PC-9 (cell line): Measurements from ENCODE around the gene LMNTD2. TPM values are rescaled to one million over a fixed set of nuclear protein-coding genes. Genes with fewer than 3 reads are reported as not detected.

ENCODE experiments used
- BruUV-seq: library from RNA; stranded (reverse); fragments of 400-500 nt; replicated peaks from 2 replicates; lab custom pipeline; 2021; lab: Mats Ljungman, UMichigan
- CTCF ChIA-PET: fragments of 300-600 bp; sonication (Branson Sonifier 250); formaldehyde crosslinking; loops from one replicate; lab custom pipeline; 2022; ENCODE audit warnings: antibody characterized with exemption; lab: Charles Lee
- POLR2A ChIA-PET: fragments of 300-600 bp; sonication (Branson Sonifier 250); formaldehyde crosslinking; loops from one replicate; lab custom pipeline; 2022; ENCODE audit warnings: antibody characterized with exemption; ENCODE audit not compliant: unreplicated experiment; lab: Charles Lee
- DNase-seq, 2 experiments: peaks; one replicate each; pipeline versions ENCODE4 v3.0.0 to v3.0.0-alpha.2; 2015 to 2022; ENCODE audit warnings: mixed read lengths in 1 of 2
- H2AFZ ChIP-seq: fragments of 200-600 bp; sonication (generic); 2 replicates; pipeline ENCODE4 v1.8.1; 2017; ENCODE audit warnings: antibody characterized with exemption
- H3F3A ChIP-seq: fragments of 200-600 bp; sonication (generic); 2 replicates; pipeline ENCODE4 v1.8.1; 2017; ENCODE audit warnings: antibody characterized with exemption, mild to moderate bottlenecking, low read depth; ENCODE audit not compliant: insufficient read depth
- H3K27ac ChIP-seq: fragments of 200-600 bp; sonication (generic); 2 replicates; pipeline ENCODE4 v1.6.1; 2016; ENCODE audit warnings: mixed run types
- H3K27me3 ChIP-seq: fragments of 200-600 bp; sonication (generic); 2 replicates; pipeline ENCODE4 v1.6.1; 2016; ENCODE audit warnings: low read depth, mixed run types; ENCODE audit not compliant: insufficient read depth
- H3K36me3 ChIP-seq: fragments of 200-600 bp; sonication (generic); 2 replicates; pipeline ENCODE4 v1.6.1; 2016; ENCODE audit warnings: low read depth, mixed run types
- H3K4me1 ChIP-seq: fragments of 200-600 bp; sonication (generic); replicated peaks from 2 replicates; pipeline ENCODE4 v1.6.1; 2016; ENCODE audit warnings: mixed run types; ENCODE audit not compliant: insufficient read depth
- H3K4me2 ChIP-seq: fragments of 200-600 bp; sonication (generic); 2 replicates; pipeline ENCODE4 v1.6.1; 2017; ENCODE audit warnings: mixed run types
- H3K4me3 ChIP-seq: fragments of 200-600 bp; sonication (generic); 2 replicates; pipeline ENCODE4 v1.6.1; 2016; ENCODE audit warnings: mixed run types
- H3K79me2 ChIP-seq: fragments of 200-600 bp; sonication (generic); 2 replicates; pipeline ENCODE4 v1.6.1; 2017; ENCODE audit warnings: low read depth, mixed run types
- H3K9me2 ChIP-seq: fragments of 200-600 bp; sonication (generic); 2 replicates; pipeline ENCODE4 v1.8.1; 2017; ENCODE audit warnings: mild to moderate bottlenecking; ENCODE audit not compliant: insufficient read depth
- H3K9me3 ChIP-seq: fragments of 200-600 bp; sonication (generic); 2 replicates; pipeline ENCODE4 v1.8.1; 2016; ENCODE audit warnings: low read depth; ENCODE audit not compliant: insufficient read depth
- H4K20me1 ChIP-seq: fragments of 200-600 bp; sonication (generic); 2 replicates; pipeline ENCODE4 v1.8.1; 2017; ENCODE audit not compliant: insufficient read depth
- CTCF ChIP-seq: fragments of 200-600 bp; sonication (generic); conservative IDR thresholded peaks from 2 replicates; pipeline ENCODE4 v1.6.1; 2017; ENCODE audit warnings: mixed run types, antibody characterized with exemption, mild to moderate bottlenecking, moderate library complexity
- EZH2 ChIP-seq: fragments of 200-600 bp; sonication (generic); IDR thresholded peaks from 2 replicates; pipeline ENCODE4 v1.8.0; 2017; ENCODE audit warnings: antibody characterized with exemption, low read depth
- intact Hi-C: fragments of 100-400 bp; cut with micrococcal nuclease; formaldehyde crosslinking; loops from one replicate; pipeline ENCODE4 v1.10.0; 2022; ENCODE audit not compliant: unreplicated experiment
- total RNA-seq: library from RNA; stranded (reverse); gene quantifications from 2 replicates; pipeline ENCODE4 v1.2.3, GENCODE V29; 2021

The LMNTD2 gene
- total RNA-seq, 1 experiment from 2014 or later = 16.3 TPM

DNA sequence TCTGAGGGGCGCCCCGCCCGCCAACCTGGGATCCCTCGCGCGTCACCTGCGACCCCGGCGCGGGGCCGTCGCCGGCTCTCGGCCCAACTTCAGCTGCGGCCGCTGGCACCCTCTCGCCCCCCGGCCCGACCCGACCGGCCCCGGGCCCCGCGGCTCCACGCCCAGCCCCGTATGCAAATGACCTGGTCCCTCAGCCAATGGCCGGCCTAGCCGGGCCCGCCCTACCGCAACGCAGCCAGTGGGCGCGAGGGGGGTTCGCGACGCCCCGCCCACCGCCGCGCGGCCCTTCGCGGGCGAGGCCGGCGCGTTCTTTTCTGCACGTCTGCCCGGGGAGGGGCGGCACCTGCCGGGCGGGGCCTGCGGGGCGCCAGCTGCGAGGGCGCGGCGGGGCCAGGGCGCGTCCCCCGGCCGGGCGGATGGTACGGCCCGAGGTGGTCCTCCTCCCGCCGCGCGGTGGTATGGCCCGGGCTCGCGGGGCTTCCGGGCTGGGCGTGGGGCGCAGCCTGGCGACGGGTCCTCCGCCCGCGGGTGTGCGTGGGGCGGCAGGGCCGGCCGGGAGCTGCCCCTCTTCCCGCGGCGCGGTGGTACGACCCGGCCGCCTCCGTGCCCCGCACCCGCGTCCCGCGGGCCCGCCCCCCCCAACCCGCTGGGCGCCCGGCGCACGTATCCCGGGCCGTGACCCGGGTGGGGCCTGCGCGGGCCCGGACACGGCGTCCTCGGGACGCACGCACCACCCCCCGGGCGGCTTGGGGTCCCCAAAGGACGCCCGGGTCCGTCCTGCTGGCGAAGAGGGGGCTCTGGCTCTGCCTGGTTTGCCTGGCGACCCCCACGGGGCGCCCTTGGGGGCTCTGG, 8.0 kb upstream of the LMNTD2 start:
- Histone ChIP-seq H4K20me1 (no peaks in the 10 kb centered on the region), H3K79me2 (no peaks in the 10 kb centered on the region), H3K9me3 (no peaks in the 10 kb centered on the region), H2AFZ (no peak overlapping the region), H3K9me2 (no peaks in the 10 kb centered on the region), H3K36me3 (no peaks in the 10 kb centered on the region), H3K27ac (no peak overlapping the region), H3F3A (no peaks in the 10 kb centered on the region; the same call in 1 of the 2 replicates), H3K4me1 (0 out of 2 replicates have a peak, but pooled peaks cover 6% of the 10 kb centered on the region), H3K4me3 (peak overlapping the region; percentile 57; the same call in 1 of the 2 replicates), H3K27me3 (no peaks in the 10 kb centered on the region), H3K4me2 (peak overlapping the region; percentile 85)
- intact Hi-C loops = loop anchor here (10.0 kb wide), 1 partner anchor 156 kb away; no protein-coding TSS in a partner anchor
- BruUV-seq = no TSS peak
- TF ChIP-seq CTCF (no peak), EZH2 (no peak)
- POLR2A ChIA-PET = no interaction called here
- peak; percentile 67 to 95 for DNase-seq
- CTCF ChIA-PET = no interaction called here

DNA sequence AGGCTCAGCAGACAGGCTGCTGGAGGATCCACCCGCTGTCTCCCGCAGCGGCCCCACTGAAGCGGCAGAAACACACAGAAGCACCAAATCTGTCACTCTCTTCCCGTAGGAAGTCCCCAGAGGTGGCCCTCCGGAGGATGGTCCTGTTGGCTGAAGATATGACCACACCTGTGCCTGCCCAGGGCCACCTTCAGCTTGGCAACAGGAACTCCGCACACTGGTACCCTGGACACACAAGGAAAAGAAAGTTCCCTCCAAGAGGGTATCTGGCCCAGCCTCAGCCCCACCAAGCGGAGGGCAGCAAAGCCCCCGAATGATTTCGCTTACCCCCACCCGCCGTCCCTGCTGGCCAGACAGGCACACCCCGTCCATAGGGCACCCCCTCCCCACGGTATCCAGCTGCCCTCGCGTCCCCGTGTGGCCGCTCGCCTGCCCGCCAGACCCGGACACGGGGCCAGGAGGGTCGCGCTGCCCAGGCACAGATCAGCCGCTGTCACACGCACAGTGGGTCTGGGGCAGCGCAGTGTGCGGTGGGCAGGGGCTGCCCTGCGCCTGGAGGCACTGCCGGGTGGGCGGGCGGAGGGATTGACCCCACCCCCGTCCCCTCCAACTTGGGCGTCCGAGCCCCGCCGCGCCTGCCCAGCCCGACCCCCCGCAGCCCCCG, 7.2 kb upstream of the LMNTD2 start:
- no peak overlapping the region for H3K27ac ChIP-seq
- ChIA-PET POLR2A (no interaction called here), CTCF (no interaction called here)
- no peaks in the 10 kb centered on the region for H3K79me2 ChIP-seq
- H3K4me1 ChIP-seq = 0 out of 2 replicates have a peak, but pooled peaks cover 6% of the 10 kb centered on the region
- DNase-seq = no peak
- no peaks in the 10 kb centered on the region for H4K20me1 ChIP-seq
- no peaks in the 10 kb centered on the region for H3K27me3 ChIP-seq
- BruUV-seq = no TSS peak
- H3K4me2 ChIP-seq = peak overlapping the region; percentile 78
- H3K36me3 ChIP-seq = no peaks in the 10 kb centered on the region
- H3K9me2 ChIP-seq = no peaks in the 10 kb centered on the region
- intact Hi-C loops = loop anchor here (10.0 kb wide), 1 partner anchor 157 kb away; no protein-coding TSS in a partner anchor
- H3K9me3 ChIP-seq = no peaks in the 10 kb centered on the region
- no peak overlapping the region for H2AFZ ChIP-seq
- TF ChIP-seq CTCF = no peak
- TF ChIP-seq EZH2 = no peak
- no peaks in the 10 kb centered on the region; the same call in 1 of the 2 replicates for H3F3A ChIP-seq
- peak overlapping the region; percentile 54; the same call in 1 of the 2 replicates for H3K4me3 ChIP-seq

GRCh38 chr11:567011-567628, 6.6 kb upstream of the LMNTD2 start:
- intact Hi-C loops = loop anchor here (10.0 kb wide), 1 partner anchor 158 kb away; no protein-coding TSS in a partner anchor
- Histone ChIP-seq H3K79me2 (peaks cover 1% of the 10 kb centered on the region; the same call in 1 of the 2 replicates), H3K4me2 (peak overlapping the region; percentile 78), H3K36me3 (no peaks in the 10 kb centered on the region), H3K27me3 (no peaks in the 10 kb centered on the region), H3K9me3 (no peaks in the 10 kb centered on the region), H3F3A (no peaks in the 10 kb centered on the region; the same call in 1 of the 2 replicates), H3K27ac (no peak overlapping the region), H2AFZ (no peak overlapping the region), H4K20me1 (no peaks in the 10 kb centered on the region), H3K4me1 (0 out of 2 replicates have a peak, but pooled peaks cover 6% of the 10 kb centered on the region), H3K4me3 (no peak overlapping the region; the same call in 1 of the 2 replicates), H3K9me2 (no peaks in the 10 kb centered on the region)
- POLR2A ChIA-PET = no interaction called here
- TF ChIP-seq CTCF = no peak
- CTCF ChIA-PET = no interaction called here
- DNase-seq = no peak
- BruUV-seq = no TSS peak
